Left lung (tissue), 10 donors: ENCODE data around the gene GMEB2. TPM values are rescaled to one million over a fixed set of nuclear protein-coding genes. Genes with fewer than 3 reads are reported as not detected.

Source experiments
- ATAC-seq: fragments of 200-7000 bp; cut with Tn5 transposase; one replicate; pipeline ENCODE4 v1.9.1; 2020; ENCODE audit warnings: moderate library complexity
- DNase-seq, 4 donors: peaks; one replicate each; pipeline ENCODE4 v3.0.0-alpha.2; 2013 to 2020
- H3K27ac ChIP-seq, 2 donors: fragments of 200-600 bp; sonication (generic) in 1 of 2; one replicate each; pipeline versions ENCODE4 v1.5.0 to v1.8.0; 2020 to 2021
- H3K27me3 ChIP-seq, 2 donors: fragments of 200-600 bp; sonication (generic) in 1 of 2; one replicate each; pipeline versions ENCODE4 v1.5.0 to v1.8.0; 2020 to 2021
- H3K36me3 ChIP-seq, 2 donors: fragments of 200-600 bp; sonication (generic) in 1 of 2; one replicate each; pipeline versions ENCODE4 v1.5.0 to v1.8.0; 2020 to 2021
- H3K4me1 ChIP-seq, 2 donors: fragments of 200-600 bp; one replicate each; pipeline ENCODE4 v1.8.0; 2021
- H3K4me3 ChIP-seq, 2 donors: fragments of 200-600 bp; sonication (generic) in 1 of 2; one replicate each; pipeline versions ENCODE4 v1.5.0 to v1.8.0; 2020 to 2021; ENCODE audit warnings: mild to moderate bottlenecking in 1 of 2
- H3K9me3 ChIP-seq, 2 donors: fragments of 200-600 bp; sonication (generic) in 1 of 2; one replicate each; pipeline versions ENCODE4 v1.5.0 to v1.8.0; 2020 to 2021
- CTCF ChIP-seq, 2 donors: fragments of 200-600 bp; sonication (generic) in 1 of 2; IDR thresholded peaks; one replicate each; pipeline versions ENCODE4 v1.5.0 to v1.8.0; 2021; ENCODE audit warnings: antibody characterized with exemption in 2 of 2
- intact Hi-C, 2 donors: fragments of 100-400 bp; cut with DNase I; formaldehyde crosslinking; loops; one replicate each; pipeline versions ENCODE4 v1.11.2 to v1.14.2; 2022
- polyA plus RNA-seq, 6 donors: library from polyadenylated mRNA; unstranded; fragments of 120-200 nt; gene quantifications; one replicate each; pipeline ENCODE4 v1.2.1, GENCODE V29; 2013; ENCODE audit not compliant: insufficient read length in 6 of 6
- total RNA-seq, 2 donors: library from RNA; stranded (reverse); fragmentation: NEBNext Ultra II Directional; extraction: Animal tissue kit (Norgen Biotek cat#: 25700); gene quantifications; one replicate each; pipeline ENCODE4 v1.2.1, GENCODE V29; 2021
- donor health status: DM: no; HTN: yes; CAD: no.
- donor health status: DM: no; HTN: no; CAD: no.

Gene GMEB2
- total and polyA plus RNA-seq, 8 donors: 8.1 to 12.4 (median 10.2) TPM

- intact Hi-C loops: no loop called here
- peak in 1 of 2 donors; percentile 0 for TF ChIP-seq CTCF (IDR thresholded peaks at IDR 0.05)
- Histone ChIP-seq H3K4me1 (peaks cover 13 to 31% of the 10 kb centered on the region in 2 donors), H3K36me3 (no peaks in the 10 kb centered on the region), H3K27me3 (peaks cover 0 to 32% of the 10 kb centered on the region in 2 donors), H3K9me3 (no peaks in the 10 kb centered on the region), H3K27ac (peak overlapping the region; percentile 85 to 89), H3K4me3 (peak overlapping the region; percentile 25 to 42)
- DNase-seq (peak in 2 of 4 donors; percentile 75 to 81), ATAC-seq (peak; percentile 36)
These were observed 88.5 kb downstream of the GMEB2 start for GRCh38 chr20:63538204-63539091.

Other genes with a start within 250 kb of the GMEB2 start
- not detected for gene KCNQ2, start 154.4 kb downstream of the GMEB2 start, total RNA-seq
- gene KCNQ2, start 154.4 kb downstream of the GMEB2 start, polyA plus RNA-seq: 10 to 100 TPM in 4 of 6 donors, 1 to 10 TPM in 2; 8.4 to 19.1 (median 14.1) TPM
- under 1 TPM; 0.47 to 0.50 TPM for gene EEF1A2, start 128.0 kb downstream of the GMEB2 start, total RNA-seq
- under 1 TPM; 0.27 to 0.62 (median 0.31) TPM for gene EEF1A2, start 128.0 kb downstream of the GMEB2 start, polyA plus RNA-seq
- gene PPDPF, start 106.3 kb downstream of the GMEB2 start, total RNA-seq: 100 to 1,000 TPM; 233 to 662 TPM
- 100 to 1,000 TPM; 155 to 417 (median 277) TPM for gene PPDPF, start 106.3 kb downstream of the GMEB2 start, polyA plus RNA-seq
- 1 to 10 TPM; 4.5 to 7.3 TPM for gene PTK6, start 89.7 kb downstream of the GMEB2 start, total RNA-seq
- under 1 TPM; 0.53 to 0.75 (median 0.72) TPM for gene PTK6, start 89.7 kb downstream of the GMEB2 start, polyA plus RNA-seq
- not detected for gene SRMS, start 79.4 kb downstream of the GMEB2 start, total RNA-seq
- under 1 TPM in 5 of 6 donors, not detected in 1; 0.08 to 0.27 (median 0.18) TPM for gene SRMS, start 79.4 kb downstream of the GMEB2 start, polyA plus RNA-seq
- under 1 TPM; 0.23 to 0.60 TPM for gene FNDC11, start 72.9 kb downstream of the GMEB2 start, total RNA-seq
- gene FNDC11, start 72.9 kb downstream of the GMEB2 start, polyA plus RNA-seq: under 1 TPM; 0.52 to 0.84 (median 0.71) TPM
- 10 to 100 TPM; 45.8 to 53.3 TPM for gene HELZ2, start 52.9 kb downstream of the GMEB2 start, total RNA-seq
- gene HELZ2, start 52.9 kb downstream of the GMEB2 start, polyA plus RNA-seq: 10 to 100 TPM; 14.0 to 24.5 (median 18.7) TPM
- 10 to 100 TPM; 12.6 to 13.1 TPM for gene STMN3, start 26.3 kb upstream of the GMEB2 start, total RNA-seq
- 10 to 100 TPM; 29.1 to 47.0 (median 37.0) TPM for gene STMN3, start 26.3 kb upstream of the GMEB2 start, polyA plus RNA-seq
- 10 to 100 TPM; 22.3 to 38.8 TPM for gene RTEL1, start 31.2 kb upstream of the GMEB2 start, total RNA-seq
- 10 to 100 TPM; 19.6 to 28.7 (median 21.6) TPM for gene RTEL1, start 31.2 kb upstream of the GMEB2 start, polyA plus RNA-seq
- 10 to 100 TPM in 1 of 2 donors, 1 to 10 TPM in 1; 3.6 to 17.6 TPM for gene TNFRSF6B, start 69.6 kb upstream of the GMEB2 start, total RNA-seq
- gene TNFRSF6B, start 69.6 kb upstream of the GMEB2 start, polyA plus RNA-seq: 1 to 10 TPM; 1.6 to 3.5 (median 2.2) TPM
- gene ARFRP1, start 80.9 kb upstream of the GMEB2 start, total RNA-seq: 10 to 100 TPM; 38.2 to 46.9 TPM
- gene ARFRP1, start 80.9 kb upstream of the GMEB2 start, polyA plus RNA-seq: 10 to 100 TPM; 29.1 to 34.9 (median 31.9) TPM
- 10 to 100 TPM; 26.2 to 28.8 TPM for gene ZGPAT, start 80.9 kb upstream of the GMEB2 start, total RNA-seq
- 10 to 100 TPM; 13.7 to 22.7 (median 18.1) TPM for gene ZGPAT, start 80.9 kb upstream of the GMEB2 start, polyA plus RNA-seq
- gene LIME1, start 109.6 kb upstream of the GMEB2 start, total RNA-seq: 1 to 10 TPM; 7.1 to 7.2 TPM
- gene LIME1, start 109.6 kb upstream of the GMEB2 start, polyA plus RNA-seq: 10 to 100 TPM in 1 of 6 donors, 1 to 10 TPM in 5; 3.0 to 10.8 (median 5.4) TPM
- 10 to 100 TPM; 61.1 to 66.8 TPM for gene SLC2A4RG, start 112.7 kb upstream of the GMEB2 start, total RNA-seq
- 100 to 1,000 TPM in 4 of 6 donors, 10 to 100 TPM in 2; 70.5 to 166 (median 105) TPM for gene SLC2A4RG, start 112.7 kb upstream of the GMEB2 start, polyA plus RNA-seq
- gene ZBTB46, start 204.2 kb upstream of the GMEB2 start, total RNA-seq: 10 to 100 TPM in 1 of 2 donors, 1 to 10 TPM in 1; 9.2 to 11.3 TPM
- 10 to 100 TPM in 4 of 6 donors, 1 to 10 TPM in 2; 9.4 to 16.3 (median 12.4) TPM for gene ZBTB46, start 204.2 kb upstream of the GMEB2 start, polyA plus RNA-seq
- gene ABHD16B, start 234.4 kb upstream of the GMEB2 start, total RNA-seq: under 1 TPM in 1 of 2 donors, not detected in 1; 0.18 TPM
- not detected for gene ABHD16B, start 234.4 kb upstream of the GMEB2 start, polyA plus RNA-seq
- 100 to 1,000 TPM; 105 to 116 TPM for gene TPD52L2, start 238.2 kb upstream of the GMEB2 start, total RNA-seq
- gene TPD52L2, start 238.2 kb upstream of the GMEB2 start, polyA plus RNA-seq: 10 to 100 TPM; 82.6 to 95.5 (median 85.9) TPM